HG03521 (cell line): ENCODE results near the gene AP2B1.
"Not testable (repeated sequence)": the region's sequence is repeated elsewhere in the genome, so short reads cannot be mapped to it uniquely, and the experiment has no call there.

Source experiments
- ATAC-seq: cut with Tn5 transposase; IDR thresholded peaks from one replicate; pipeline ENCODE4 v1.9.1; 2021; ENCODE audit warnings: mild to moderate bottlenecking, moderate library complexity; ENCODE audit not compliant: unreplicated experiment

AP2B1 gene

DNA sequence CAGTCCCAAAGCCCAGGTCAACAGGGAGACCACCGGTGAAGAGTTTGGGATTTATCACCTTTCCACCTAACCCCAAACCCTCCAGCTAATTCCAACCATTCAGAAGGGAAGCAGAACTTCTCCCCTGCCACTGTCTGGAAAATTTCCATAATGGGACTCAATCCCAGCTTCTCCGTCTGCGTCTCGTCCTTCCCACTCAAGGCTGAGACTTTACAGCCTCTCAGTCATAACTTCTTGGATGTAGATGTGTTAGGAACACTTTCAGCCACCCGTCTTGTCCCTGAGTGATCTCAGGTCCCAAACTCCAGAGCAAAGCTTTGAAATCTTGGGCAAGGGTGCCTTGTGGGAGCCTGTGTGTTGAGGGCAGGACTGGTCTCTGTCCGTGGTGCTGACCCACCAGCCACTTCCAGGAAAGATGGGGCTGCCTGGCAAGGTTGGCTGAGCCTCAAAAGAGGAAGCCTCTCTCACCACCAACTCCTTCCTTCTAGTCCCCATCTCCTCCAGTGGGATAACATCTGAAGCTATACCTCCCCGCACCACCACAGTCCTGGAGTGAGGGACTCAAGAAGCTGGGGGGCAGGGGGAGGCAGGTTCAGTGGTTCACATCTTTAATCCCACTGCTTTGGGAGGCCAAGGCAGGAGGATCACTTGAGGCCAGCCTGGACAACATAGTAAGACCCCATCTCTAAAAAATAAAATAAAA is 156.7 kb downstream of the AP2B1 start:
- no peak for ATAC-seq

DNA sequence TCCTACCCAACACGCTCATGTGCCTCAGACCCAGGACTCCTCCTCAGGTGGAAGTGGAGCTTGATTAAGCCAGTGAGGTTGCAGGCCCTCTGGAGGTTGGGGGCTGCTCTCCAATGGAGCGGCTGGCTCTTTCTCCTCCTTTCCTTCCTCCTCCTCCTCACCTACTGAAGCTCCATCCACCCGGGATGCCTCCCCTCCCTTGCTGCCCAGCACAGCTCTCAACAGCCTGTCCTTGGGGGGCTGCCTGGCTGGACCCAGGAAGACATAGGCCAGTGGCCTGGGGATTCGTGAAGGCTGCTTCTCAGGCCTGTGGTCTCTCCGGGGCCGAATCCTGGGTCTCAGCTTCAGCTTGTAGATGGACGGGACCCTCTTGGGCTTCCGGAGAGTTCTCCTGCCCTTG is 157.7 kb downstream of the AP2B1 start:
- no peak for ATAC-seq

DNA sequence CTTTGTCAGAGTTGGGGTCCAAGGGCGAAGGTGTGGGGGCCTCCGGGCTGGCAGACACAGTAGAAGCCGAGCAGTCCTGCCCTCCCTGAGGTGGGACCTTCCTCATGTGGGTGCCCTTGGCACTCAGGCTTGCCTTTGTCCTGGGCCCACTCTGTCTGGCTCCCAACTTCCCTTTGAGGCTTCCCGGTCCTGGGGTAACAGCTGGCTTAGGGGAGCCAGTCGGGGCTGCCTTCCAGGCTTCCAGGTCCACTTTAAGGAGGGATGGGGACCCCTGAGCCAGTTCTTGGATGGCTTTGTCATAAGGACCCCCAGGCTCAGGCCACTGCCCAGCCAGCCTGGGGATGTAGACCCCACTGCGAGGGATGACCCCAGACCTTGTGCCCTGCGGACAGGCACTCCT is 158.1 kb downstream of the AP2B1 start:
- ATAC-seq: no peak

DNA sequence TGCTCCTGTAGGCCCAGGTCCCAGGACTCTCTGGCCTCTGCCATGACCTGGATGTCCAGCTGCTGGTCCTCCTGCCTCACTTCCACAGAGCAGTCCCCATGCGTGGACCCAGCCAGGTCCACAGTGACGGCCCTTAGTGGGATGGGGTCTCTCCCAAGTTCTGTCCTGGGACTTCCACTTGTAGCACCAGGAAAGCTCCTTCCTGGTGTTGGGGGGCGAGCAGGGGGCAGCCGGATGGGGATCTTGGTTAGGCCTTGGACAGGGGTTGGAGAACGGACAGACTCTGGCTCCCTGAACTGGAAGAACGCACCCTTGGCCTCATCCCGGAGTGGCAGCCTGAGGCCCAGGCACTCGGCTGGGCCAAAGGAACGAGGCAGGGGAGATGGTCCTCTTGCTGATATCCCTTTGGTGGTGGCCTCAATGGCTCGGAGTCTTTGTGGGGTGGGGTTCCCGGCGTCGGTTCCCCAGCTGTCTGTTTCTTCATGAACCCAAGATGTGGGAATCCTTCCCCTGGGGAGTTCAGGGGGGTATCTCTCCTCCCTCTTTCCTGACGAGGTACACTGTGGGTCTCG is 158.7 kb downstream of the AP2B1 start:
- no peak for ATAC-seq

DNA sequence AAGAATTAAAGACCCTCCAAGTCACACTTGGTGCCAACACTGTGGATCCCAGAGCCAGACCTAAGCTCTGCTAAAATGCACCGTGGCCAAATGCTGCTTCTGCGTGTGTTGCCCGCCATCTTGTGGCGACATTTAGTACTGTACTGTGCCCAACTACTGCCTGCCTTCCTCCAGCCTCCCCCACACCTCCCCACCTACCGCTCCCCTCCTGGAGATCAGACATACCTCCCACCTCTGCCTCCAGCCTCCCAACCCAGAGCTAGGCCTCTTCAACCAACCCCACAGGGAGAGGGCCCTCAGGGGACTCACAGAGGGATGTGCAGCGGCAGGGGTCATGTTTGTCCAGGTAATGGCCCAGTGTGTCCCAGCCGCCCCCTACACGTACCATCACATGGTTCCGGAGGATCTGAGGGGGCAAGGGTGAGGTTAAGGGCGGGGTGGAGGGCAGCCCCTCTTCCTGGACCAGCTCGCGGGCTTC is 160.5 kb downstream of the AP2B1 start:
- ATAC-seq: no peak

DNA sequence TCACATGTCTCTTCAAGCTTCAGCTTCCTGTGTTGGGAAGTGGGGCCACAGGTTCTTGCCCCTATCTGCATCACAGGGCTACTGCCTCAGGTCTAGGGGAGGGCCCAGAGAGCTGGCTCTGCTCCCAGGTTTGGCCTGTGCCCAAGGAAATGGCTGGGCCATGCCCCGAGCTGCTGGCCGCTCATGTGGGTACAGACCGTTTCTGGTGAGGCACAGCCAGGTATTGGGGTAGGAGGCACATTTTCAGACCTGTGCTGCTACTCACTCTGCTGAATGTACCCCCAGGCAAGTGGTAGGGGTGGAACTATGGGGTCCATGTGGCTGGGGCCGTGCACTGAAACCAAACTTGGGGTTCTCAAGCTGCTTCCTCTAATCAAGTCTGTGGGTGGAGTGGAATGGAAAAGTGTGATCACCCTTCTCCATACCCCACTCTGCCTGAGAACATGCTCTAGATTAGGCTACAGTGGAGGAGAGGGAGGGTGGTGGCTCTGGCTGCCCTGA is 161.3 kb downstream of the AP2B1 start:
- no peak for ATAC-seq

DNA sequence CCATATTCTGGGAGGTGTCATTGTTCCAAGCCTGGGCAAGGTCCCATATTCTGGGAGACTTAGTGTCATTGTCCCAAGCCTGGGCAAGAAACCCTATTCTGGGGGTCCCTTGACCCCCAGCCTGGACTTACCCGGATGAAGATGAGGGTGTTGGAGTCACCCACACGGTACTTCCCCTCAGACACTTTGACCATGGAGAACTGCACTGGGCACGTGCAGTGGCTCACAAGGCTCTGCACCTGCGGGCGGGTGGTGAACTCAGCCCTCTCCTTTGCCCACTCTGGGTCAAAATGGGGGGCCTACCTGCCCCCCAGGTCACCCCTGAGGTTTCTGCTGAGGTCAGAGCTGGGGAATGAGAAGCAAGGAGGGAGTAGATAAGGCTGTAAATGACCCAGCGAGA is 161.9 kb downstream of the AP2B1 start:
- ATAC-seq: no peak

DNA sequence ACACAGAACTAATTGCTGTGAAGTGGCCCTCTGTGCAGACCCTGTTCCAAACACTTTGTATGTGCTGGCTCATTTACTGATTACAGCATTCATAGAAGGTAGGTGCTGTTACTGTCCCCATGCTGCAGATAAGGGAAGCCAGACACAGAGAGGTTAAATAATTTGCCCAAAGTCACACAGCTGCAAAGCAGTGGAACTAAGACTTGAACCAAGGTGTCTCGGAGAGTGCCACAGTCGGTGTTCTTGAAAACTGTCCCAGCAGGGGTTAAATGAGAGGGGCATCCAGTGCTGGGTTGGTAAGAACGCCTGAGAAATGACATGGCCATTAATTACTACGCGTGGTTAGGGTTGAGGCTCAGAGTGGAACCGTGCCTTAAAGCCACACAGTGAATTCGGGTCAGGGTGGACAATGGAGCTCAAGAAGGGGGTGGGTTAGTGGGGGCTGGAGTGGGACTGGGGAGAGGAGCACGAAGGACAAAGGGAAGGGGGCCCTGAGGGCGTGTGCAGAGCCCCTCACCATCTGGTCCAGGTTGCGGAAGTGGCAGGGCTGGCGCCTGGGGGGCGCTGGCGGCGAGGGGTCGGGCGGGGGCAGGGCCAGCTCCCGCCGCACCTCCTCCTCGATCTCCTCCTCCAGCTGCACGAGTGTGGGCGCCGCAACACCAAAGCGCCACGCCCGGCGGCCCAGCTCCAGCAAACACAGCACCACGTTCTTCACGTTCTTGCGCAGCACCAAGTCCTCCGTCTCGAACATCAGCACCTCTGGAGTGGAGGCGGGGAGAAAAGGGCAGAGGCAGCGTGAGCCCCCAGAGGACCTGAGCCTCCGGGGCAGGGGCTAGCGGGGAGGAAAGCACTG is 162.7 kb downstream of the AP2B1 start:
- ATAC-seq: no peak

DNA sequence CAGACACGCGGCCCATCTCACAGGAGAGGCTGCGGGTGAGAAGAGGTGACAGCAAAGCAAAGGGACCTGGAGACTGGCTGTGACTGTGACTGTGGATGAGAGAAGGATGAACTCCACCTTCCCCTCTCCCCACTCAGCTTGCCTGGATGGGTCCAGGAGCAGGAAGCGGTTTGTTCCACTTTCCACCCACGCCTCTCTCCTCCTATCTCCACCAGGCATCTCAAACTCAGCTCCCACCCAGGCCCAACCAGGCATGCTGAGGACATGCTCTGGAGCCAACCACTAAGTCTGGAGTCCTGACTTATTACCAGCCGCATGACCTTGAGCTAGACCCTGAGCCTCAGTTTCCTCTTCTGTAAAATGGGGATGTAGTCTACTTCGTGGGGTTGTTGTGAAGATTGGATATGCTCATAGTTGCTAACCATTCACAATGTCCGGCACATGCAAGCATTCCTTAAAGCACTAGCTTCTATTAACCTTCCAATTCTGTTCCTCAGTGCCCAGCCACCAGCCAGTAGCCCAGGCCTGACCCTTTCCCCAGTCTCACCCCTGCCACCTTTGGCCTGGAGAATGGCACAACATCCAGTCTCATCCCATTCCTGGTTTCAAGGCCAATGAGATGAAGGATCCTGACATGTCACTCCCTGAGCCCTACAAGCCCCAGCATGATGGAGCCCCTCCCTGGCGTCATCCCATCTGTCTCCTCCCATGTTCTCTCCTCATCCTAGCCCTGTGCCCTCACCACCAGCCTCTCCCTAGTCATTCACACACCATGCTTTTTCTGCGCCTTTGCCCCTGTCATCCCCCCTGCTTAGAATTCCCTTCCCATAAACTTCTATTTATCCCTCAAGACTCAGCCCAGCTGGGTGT is 163.6 kb downstream of the AP2B1 start:
- no peak for ATAC-seq

DNA sequence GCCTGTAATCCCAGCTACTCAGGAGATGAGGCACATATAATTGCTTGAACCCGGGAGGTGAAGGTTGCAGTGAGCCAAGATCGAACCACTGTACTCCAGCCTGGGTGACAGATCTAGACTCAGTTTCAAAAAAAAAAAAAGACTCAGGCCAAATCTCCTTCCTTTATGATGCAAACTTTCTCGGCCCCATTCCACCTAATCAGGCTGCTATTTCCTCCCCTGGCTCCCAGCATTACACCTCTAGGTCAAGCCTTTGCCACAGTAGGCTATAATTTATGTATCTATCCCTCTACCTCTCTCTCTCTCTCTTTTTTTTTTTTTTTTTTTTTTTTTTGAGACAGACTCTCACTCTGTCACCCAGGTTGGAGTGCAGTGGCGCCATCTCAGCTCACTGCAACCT is 164.4 kb downstream of the AP2B1 start:
- ATAC-seq: not testable (repeated sequence)

DNA sequence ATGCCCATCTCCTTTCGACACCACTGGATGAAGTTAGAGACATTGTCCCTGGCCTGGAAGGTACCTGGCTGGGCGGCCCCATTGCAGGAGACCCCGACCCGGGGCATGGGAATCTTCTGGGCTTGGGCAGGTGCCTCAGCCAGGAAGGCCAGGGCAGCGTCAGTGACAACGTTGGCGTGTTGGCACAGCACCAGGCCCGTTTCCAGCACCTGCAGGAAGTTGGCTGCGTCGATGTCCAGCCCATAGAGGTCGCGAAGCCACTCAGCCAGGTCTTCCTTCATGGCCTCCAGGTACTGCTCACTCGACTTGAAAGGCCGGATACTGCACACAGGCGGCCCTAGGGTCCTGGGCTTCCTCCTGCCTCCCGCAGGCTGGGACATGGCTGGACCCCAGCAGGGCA is 165.3 kb downstream of the AP2B1 start:
- no peak for ATAC-seq

DNA sequence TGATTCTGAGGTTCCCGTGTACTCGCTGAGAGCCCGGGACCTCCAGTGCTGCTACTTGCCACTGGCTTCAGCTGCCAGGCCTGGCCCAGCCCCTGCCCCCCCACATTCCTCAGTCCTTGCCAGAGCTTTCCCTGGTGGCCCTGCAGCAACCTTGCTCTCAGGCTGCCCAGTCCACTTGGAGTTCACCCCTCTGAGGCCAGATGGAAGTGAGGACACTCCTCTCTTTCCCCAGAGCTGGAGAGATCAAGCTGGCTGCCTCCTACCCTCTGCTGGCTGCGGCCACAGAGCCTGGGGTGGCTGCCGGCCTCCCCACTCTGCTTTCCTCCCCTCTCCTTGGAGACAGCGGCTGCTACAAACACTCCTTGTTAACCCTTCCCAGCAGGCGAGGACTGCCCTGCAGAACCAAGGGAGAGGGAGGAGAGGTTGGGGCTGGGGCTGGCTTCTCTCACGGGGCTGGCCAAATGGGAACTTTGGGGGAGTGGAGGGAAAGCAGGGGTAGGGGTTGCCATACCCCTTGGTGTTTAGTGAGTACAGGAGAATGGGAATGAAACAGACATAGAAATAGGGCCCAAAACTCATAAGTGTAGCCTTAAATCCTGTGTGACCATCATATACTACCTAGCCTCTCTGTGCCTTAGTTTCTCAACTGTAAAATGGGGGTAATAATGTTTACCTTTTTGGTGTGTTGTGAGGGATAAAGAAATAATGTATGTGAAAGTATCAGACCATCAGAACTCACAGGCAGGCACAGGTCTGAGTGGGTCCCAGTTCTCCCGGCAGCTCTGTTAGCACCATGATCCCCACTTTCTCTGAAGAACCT is 166.0 kb downstream of the AP2B1 start, which contains the start of gene GAS2L2:
Gene GAS2L2, minus strand, starts transcription at position 295 of the 820 bp plus-strand sequence. CDS start 389 bp downstream, outside the sequence.
- no peak for ATAC-seq

DNA sequence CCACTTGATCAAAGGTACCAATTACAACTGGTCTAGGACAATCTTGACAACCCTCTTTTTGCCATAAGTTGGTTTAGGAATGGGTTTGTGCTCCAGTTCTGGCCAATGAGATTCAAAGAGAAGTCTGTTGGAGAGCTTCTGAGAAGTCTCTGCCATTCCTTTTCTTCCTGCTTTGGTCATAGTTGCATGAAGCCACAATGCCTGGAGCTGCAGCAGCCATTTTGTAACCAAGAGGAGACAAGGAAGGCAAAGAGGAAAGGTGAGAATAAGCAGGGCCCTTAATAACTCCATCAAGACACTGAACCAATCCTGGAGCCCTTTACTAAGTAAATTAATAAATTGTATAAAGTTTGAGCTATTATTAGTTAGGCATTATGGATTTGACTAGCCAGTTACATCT is 170.1 kb downstream of the AP2B1 start:
- ATAC-seq: no peak

DNA sequence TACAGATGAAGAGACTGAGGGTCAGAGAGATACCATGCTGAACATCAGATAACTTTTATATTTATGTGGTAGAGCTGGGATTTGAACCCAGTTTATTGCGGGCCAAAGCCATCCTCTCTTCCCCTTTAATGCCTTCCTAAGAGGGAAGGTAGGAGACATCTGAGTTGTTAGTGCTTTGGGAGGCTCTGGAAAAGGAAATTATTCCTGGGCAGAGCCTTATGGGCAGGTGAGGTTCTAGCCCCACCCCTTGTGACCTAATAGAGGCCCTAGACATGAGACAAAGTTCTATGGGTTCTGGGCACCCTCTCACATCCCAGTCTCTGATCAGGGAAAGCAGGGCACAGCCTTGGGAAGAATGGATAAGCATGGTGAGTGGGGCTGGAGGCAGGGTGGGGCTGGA is 173.5 kb downstream of the AP2B1 start, which contains the start of gene C17orf50:
Gene C17orf50, plus strand, starts transcription at position 301 of the 400 bp plus-strand sequence. Its CDS starts 55 bp downstream, at position 356.
- no peak for ATAC-seq

DNA sequence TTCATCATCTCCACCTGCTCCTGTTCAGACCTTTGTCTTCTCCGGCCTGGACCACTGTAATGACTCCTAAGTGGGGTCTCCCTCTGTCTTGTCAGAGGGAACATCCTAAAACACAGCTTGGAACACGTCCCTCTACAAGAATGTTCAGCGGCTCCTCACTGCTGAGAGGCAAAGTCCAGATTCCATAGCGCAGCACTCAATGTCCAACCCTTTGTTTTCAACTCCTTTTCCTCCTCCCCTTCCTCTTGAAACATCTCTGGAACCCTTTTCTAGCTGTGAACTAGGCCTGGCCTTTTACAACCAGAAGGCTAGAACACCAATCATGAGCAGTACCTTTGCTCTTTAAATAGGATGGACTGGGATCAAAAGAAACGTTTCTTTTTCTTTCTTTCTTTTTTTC is 174.5 kb downstream of the AP2B1 start:
- ATAC-seq: no peak

DNA sequence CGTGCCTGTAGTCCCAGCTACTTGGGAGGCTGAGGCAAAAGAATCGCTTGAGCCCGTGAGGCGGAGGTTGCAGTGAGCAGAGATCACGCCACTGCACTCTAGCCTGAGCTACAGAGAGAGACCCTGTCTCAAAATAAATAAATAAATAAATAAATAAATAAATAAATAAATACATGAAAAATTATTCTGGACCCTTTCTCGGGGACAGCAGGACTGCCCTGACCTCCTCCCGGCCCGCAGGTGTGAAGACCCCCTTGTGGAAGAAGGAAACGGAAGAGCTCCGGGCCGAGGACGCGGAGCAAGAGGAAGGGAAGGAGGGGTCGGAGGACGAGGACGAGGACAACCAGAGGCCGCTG is 176.6 kb downstream of the AP2B1 start:
- ATAC-seq: no peak

DNA sequence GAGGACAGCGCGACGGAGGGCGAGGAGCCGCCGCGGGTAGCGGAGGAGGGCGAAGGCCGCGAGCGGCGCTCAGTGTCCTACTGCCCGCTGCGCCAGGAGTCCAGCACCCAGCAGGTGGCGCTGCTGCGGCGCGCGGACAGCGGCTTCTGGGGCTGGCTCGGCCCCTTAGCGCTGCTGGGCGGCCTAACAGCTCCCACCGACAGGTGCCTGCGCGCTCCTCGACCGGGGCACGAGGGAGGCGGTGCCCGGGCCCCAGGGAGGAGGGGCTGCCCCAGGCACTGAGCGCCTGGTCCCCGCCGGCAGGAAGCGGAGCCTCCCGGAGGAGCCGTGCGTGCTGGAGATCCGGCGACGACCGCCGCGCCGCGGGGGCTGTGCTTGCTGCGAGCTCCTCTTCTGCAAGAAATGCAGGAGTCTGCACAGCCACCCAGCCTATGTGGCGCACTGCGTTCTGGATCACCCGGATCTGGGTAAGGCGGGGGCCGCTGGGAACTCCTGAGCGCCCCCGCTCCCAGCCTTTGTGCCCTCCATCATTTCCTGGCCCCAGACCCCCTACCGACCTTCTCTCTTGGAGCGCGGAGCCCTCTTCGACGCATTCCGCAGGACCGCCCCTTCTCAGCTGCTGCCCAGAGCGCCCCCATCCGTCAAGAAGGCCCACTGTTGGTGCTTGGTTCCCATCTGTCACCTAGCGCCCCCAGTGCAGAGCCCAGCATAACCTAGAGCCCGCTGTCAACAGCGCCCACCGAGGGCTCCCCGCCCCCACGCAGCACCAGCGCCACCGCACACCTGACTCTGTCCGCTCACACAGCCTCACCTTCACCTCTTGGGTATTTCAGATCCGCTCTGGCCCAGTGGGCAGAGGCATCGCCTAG is 177.2 kb downstream of the AP2B1 start:
- ATAC-seq: peak; percentile 82

DNA sequence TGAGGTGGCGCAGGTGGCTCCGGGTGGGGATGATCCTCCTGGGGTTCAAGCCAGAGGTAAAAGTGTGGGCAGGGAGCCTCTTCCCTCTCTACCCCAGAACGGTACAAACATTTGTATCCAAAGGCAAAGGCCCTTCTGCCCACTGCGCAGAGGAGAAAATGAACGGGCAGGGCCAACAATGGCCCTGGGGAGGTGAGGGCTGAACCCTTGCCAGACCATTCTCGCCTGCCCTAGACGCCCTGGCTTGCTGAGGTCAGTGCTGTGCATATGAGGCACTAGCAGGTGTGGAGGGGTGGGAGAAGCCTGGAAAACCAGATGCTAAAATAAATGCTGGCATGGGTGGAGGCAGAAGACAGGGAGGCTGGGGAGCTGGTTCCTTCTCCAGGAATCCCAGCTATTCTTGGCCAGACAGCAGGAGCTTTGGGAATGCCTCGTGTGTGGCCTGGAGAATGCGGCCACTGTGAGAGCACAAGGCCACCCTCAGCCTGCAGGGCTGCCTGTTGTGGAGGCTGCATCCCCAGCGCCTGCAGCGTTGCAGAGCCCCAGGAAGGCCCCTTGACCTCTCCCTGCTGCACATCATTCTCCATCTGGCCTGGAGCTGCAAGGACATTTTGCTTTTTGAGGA is 178.1 kb downstream of the AP2B1 start:
- ATAC-seq: no peak
